HepG2 (cell line): ENCODE data around the gene DPH2. TPM values are rescaled to one million over a fixed set of nuclear protein-coding genes. Genes with fewer than 3 reads are reported as not detected.

Experiments used
- ATAC-seq: fragments of 200-7000 bp; cut with Tn5 transposase; 3 replicates; pipeline ENCODE4 v1.9.1; 2020; ENCODE audit warnings: mild to moderate bottlenecking, moderate library complexity
- BruUV-seq: library from RNA; stranded (reverse); fragments of 400-500 nt; replicated peaks from 2 replicates; lab custom pipeline; 2021; lab: Mats Ljungman, UMichigan
- CTCF ChIA-PET: fragments of 300-600 bp; formaldehyde crosslinking; extraction: SDS; loops from one replicate; lab custom pipeline; 2021; ENCODE audit warnings: low total read pairs, inconsistent platforms, low intra/inter-chr PET ratio; lab: Yijun Ruan, JAX
- POLR2A ChIA-PET: fragments of 350-600 bp; sonication (Branson Sonifier 250); formaldehyde crosslinking; loops from one replicate; lab custom pipeline; 2020; ENCODE audit warnings: antibody characterized with exemption, inconsistent platforms; lab: Yijun Ruan, JAX
- DNase-seq: peaks from one replicate; pipeline ENCODE4 v3.0.0-alpha.2; 2015; ENCODE audit warnings: low spot score
- FAIRE-seq: peaks from 3 replicates; lab custom pipeline; 2011; peaks lifted over from hg19 to GRCh38; lab: Jason Lieb, UNC
- H2AFZ ChIP-seq: one replicate; pipeline ENCODE4 v1.6.1; 2011; ENCODE audit warnings: low read length, inconsistent platforms
- H3K27ac ChIP-seq: fragments of 300-600 bp; 3 replicates; pipeline ENCODE4 v1.8.0; 2011; ENCODE audit warnings: mixed run types, mild to moderate bottlenecking, mixed read lengths, low read length, inconsistent platforms; ENCODE audit not compliant: insufficient read depth; ENCODE audit errors: extremely low read length
- H3K27me3 ChIP-seq, 2 experiments: fragments of 200-600 bp in 1 of 2; 2 replicates in 1 of 2; 3 replicates in 1 of 2; pipeline versions ENCODE4 v1.6.0 to v1.8.0; 2011; ENCODE audit warnings: low read length in 2 of 2, mild to moderate bottlenecking in 2 of 2, moderate library complexity in 2 of 2, inconsistent platforms in 1 of 2; ENCODE audit not compliant: insufficient read depth in 2 of 2, control insufficient read depth in 1 of 2
- H3K36me3 ChIP-seq, 2 experiments: fragments of 200-600 bp in 1 of 2; replicated peaks in 1 of 2; 2 replicates in 1 of 2; 3 replicates in 1 of 2; pipeline versions ENCODE4 v1.5.1 to v1.8.0; 2011; ENCODE audit warnings: low read length in 2 of 2, inconsistent platforms in 1 of 2; ENCODE audit not compliant: insufficient read depth in 2 of 2, control insufficient read depth in 1 of 2
- H3K4me1 ChIP-seq: 2 replicates; pipeline ENCODE4 v1.5.1; 2012; ENCODE audit warnings: low read length, inconsistent platforms; ENCODE audit not compliant: insufficient read depth
- H3K4me2 ChIP-seq: 2 replicates; pipeline ENCODE4 v1.6.0; 2011; ENCODE audit warnings: low read depth, low read length, inconsistent platforms
- H3K4me3 ChIP-seq, 3 experiments: fragments of 200-600 bp in 1 of 3; sonication (generic), shearing (Covaris generic) in 1 of 3; replicated peaks in 1 of 3; 2 replicates each; pipeline ENCODE4 v1.5.1; 2011 to 2016; ENCODE audit warnings: low read length in 3 of 3, inconsistent platforms in 2 of 3, low read depth in 2 of 3, mild to moderate bottlenecking in 2 of 3, control low read depth in 1 of 3, mixed read lengths in 1 of 3; ENCODE audit not compliant: insufficient read depth in 1 of 3
- H3K79me2 ChIP-seq: one replicate; pipeline ENCODE4 v1.6.1; 2011; ENCODE audit warnings: low read length, inconsistent platforms; ENCODE audit not compliant: insufficient read depth
- H3K9ac ChIP-seq: 2 replicates; pipeline ENCODE4 v1.6.0; 2011; ENCODE audit warnings: mild to moderate bottlenecking, low read depth, low read length, inconsistent platforms; ENCODE audit not compliant: insufficient read depth
- H3K9me3 ChIP-seq: 2 replicates; pipeline ENCODE4 v1.5.1; 2012; ENCODE audit warnings: mild to moderate bottlenecking, low read length
- H4K20me1 ChIP-seq: 2 replicates; pipeline ENCODE4 v1.6.0; 2011; ENCODE audit warnings: inconsistent platforms, mild to moderate bottlenecking, low read length, moderate library complexity; ENCODE audit not compliant: insufficient read depth
- SNAI1 ChIP-seq: sonication (generic); formaldehyde crosslinking; IDR thresholded peaks from 2 replicates; pipeline ENCODE4 v1.5.0; 2020; ENCODE audit warnings: mild to moderate bottlenecking, missing genetic modification reagents, borderline replicate concordance
- ZBTB1 ChIP-seq: sonication (generic); formaldehyde crosslinking; IDR thresholded peaks from 2 replicates; pipeline ENCODE4 v1.4.0; 2020; ENCODE audit warnings: missing genetic modification reagents, borderline replicate concordance
- WGBS: methylation state at CpG from one replicate; pipeline ENCODE4 v1.1.6; 2017; ENCODE audit warnings: low lambda C conversion rate; 5-methylcytosine and 5-hydroxymethylcytosine counted together
- in situ Hi-C: cut with HindIII; loops from 2 replicates; pipeline ENCODE4 v1.10.0; 2017; ENCODE audit warnings: low pct_unique_long_range_greater_than_20kb; ENCODE audit not compliant: extremely low pct_ligation_motif_present
- intact Hi-C: fragments of 100-400 bp; cut with micrococcal nuclease; formaldehyde crosslinking; loops from one replicate; pipeline ENCODE4 v1.10.0; 2022; ENCODE audit not compliant: unreplicated experiment
- polyA plus RNA-seq, 8 experiments: library from polyadenylated mRNA; depleted of rRNA in 3 of 8; stranded (reverse) in 7 of 8; unstranded in 1 of 8; fragments of >200 nt; fragmentation: Illumina TruSeq in 4 of 8; extraction: Trizol in 4 of 8; gene quantifications; 2 replicates each; pipeline versions ENCODE4 v1.2.1 to v1.2.3, GENCODE V29; 2011 to 2016; ENCODE audit warnings: low read depth in 4 of 8, missing spikeins in 1 of 8, mixed read lengths in 1 of 8; ENCODE audit not compliant: insufficient read depth in 1 of 8
- total RNA-seq, 5 experiments: library from RNA; depleted of rRNA; stranded (reverse); fragments of >200 nt; fragmentation: Illumina TruSeq; extraction: Trizol; gene quantifications; 2 replicates each; pipeline ENCODE4 v1.2.3, GENCODE V29; 2016; ENCODE audit warnings: low read depth in 1 of 5
- TF ChIP-seq, protein P1 (sequence below): sonication (generic); formaldehyde crosslinking; IDR thresholded peaks from 2 replicates; pipeline ENCODE4 v1.8.1; 2023; ENCODE audit warnings: mild to moderate bottlenecking, moderate library complexity, missing genetic modification reagents
- TF ChIP-seq, protein P2 (sequence below): sonication (generic); formaldehyde crosslinking; conservative IDR thresholded peaks from 2 replicates; pipeline ENCODE4 v1.8.0; 2022; ENCODE audit warnings: missing genetic modification reagents

The DPH2 gene
- total and polyA plus RNA-seq, 2 of the 13 experiments (the other 11 are each of a cell fraction or from before 2014, with no cell fraction given): 32.2 to 38.3 TPM

- no peak overlapping the region for H3K4me2 ChIP-seq
- H3K9ac ChIP-seq: no peak overlapping the region
- intact Hi-C loops: loop anchor here (5.0 kb wide), 1 partner anchor 524 kb away; no protein-coding TSS in a partner anchor
- ATAC-seq (no peak), DNase-seq (no peak), FAIRE-seq (no peak)
- no peaks in the 10 kb centered on the region for H3K27me3 ChIP-seq
- no peaks in the 10 kb centered on the region for H3K79me2 ChIP-seq
- H3K27ac ChIP-seq: no peak overlapping the region
- no peak overlapping the region for H2AFZ ChIP-seq
- ChIA-PET CTCF (no interaction called here), POLR2A (no interaction called here)
- no peak overlapping the region for H3K4me3 ChIP-seq
- BruUV-seq: no TSS peak
- peaks cover 0 to 3% of the 10 kb centered on the region in 2 experiments; a peak in 2 of 5 replicates for H3K36me3 ChIP-seq
- TF ChIP-seq ZBTB1 (CRISPR knock-in tag): no peak
- TF ChIP-seq, protein P1, sequence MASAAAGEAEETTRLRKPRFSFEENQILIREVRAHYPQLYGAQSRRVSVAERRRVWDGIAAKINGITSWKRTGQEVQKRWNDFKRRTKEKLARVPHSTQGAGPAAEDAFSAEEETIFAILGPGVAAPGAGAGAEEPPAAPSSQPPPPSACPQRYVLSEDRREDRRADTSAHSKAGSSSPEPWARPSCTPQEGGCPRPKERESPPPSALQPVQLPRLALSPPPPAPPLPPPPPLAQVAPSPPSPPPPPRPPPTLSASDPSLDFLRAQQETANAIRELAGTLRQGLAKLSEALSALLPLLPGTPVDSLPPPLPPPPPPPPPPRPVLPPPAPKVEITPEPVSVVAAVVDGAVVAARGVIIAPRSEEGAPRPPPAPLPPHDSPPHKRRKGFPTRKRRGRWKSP: no peak
- TF ChIP-seq, protein P2, sequence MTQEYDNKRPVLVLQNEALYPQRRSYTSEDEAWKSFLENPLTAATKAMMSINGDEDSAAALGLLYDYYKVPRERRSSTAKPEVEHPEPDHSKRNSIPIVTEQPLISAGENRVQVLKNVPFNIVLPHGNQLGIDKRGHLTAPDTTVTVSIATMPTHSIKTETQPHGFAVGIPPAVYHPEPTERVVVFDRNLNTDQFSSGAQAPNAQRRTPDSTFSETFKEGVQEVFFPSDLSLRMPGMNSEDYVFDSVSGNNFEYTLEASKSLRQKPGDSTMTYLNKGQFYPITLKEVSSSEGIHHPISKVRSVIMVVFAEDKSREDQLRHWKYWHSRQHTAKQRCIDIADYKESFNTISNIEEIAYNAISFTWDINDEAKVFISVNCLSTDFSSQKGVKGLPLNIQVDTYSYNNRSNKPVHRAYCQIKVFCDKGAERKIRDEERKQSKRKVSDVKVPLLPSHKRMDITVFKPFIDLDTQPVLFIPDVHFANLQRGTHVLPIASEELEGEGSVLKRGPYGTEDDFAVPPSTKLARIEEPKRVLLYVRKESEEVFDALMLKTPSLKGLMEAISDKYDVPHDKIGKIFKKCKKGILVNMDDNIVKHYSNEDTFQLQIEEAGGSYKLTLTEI (CRISPR knock-in tag): no peak
- TF ChIP-seq SNAI1: no peak
- H3K4me1 ChIP-seq: no peaks in the 10 kb centered on the region; the same call in 1 of the 2 replicates
- 97% methylated on average over 9 of the region's 9 CpGs for WGBS
- no peaks in the 10 kb centered on the region for H3K9me3 ChIP-seq
- in situ Hi-C loops: no loop called here
- 0 out of 2 replicates have a peak, but pooled peaks cover 2% of the 10 kb centered on the region for H4K20me1 ChIP-seq
These were observed 44.0 kb upstream of the DPH2 start for GRCh38 chr1:43925846-43926245.
